HUDEP-2 (cell line): ENCODE measurements around the gene VMP1.
"Not testable (repeated sequence)": the region's sequence is repeated elsewhere in the genome, so short reads cannot be mapped to it uniquely, and the experiment has no call there.

ENCODE experiments used
- DNase-seq, 76 experiments: peaks; one replicate each; lab custom pipeline; 2025; ENCODE audit not compliant: unreplicated experiment in 76 of 76; lab: John Stamatoyannopoulos, UW

The VMP1 gene

GRCh38 chr17:59752922-59753321 lies 45.5 kb downstream of the VMP1 start:
- DNase-seq = no peak

- DNase-seq = peak in 39 of 76 experiments; percentile 3 to 83 (median 63)
These were observed 46.3 kb downstream of the VMP1 start for GRCh38 chr17:59753522-59754467.

GRCh38 chr17:59754552-59754951 lies 47.1 kb downstream of the VMP1 start:
- DNase-seq = peak in 2 of 76 experiments; percentile 13 to 30

- DNase-seq = not testable (repeated sequence)
These were observed 47.6 kb downstream of the VMP1 start for GRCh38 chr17:59755069-59755468.

GRCh38 chr17:59756236-59756818 lies 48.9 kb downstream of the VMP1 start:
- no peak for DNase-seq

- DNase-seq = no peak
These were observed 49.6 kb downstream of the VMP1 start for GRCh38 chr17:59757043-59757442.

GRCh38 chr17:59757470-59757869 lies 50.0 kb downstream of the VMP1 start:
- DNase-seq = no peak

GRCh38 chr17:59757881-59758385 lies 50.5 kb downstream of the VMP1 start:
- no peak for DNase-seq

- DNase-seq = not testable (repeated sequence)
These were observed 51.7 kb downstream of the VMP1 start for GRCh38 chr17:59758998-59759651.

- no peak for DNase-seq
These were observed 52.7 kb downstream of the VMP1 start for GRCh38 chr17:59760160-59760559.

GRCh38 chr17:59761385-59762048 lies 54.1 kb downstream of the VMP1 start:
- DNase-seq = no peak

GRCh38 chr17:59762049-59762823 lies 54.8 kb downstream of the VMP1 start:
- peak in 4 of 76 experiments; percentile 4 to 15 (median 13) for DNase-seq

- DNase-seq = no peak
These were observed 55.4 kb downstream of the VMP1 start for GRCh38 chr17:59762824-59763374.

GRCh38 chr17:59763861-59764260 lies 56.4 kb downstream of the VMP1 start:
- DNase-seq = no peak

GRCh38 chr17:59764292-59764741 lies 56.9 kb downstream of the VMP1 start:
- no peak for DNase-seq

GRCh38 chr17:59765038-59765437 lies 57.6 kb downstream of the VMP1 start:
- no peak for DNase-seq

- no peak for DNase-seq
These were observed 59.0 kb downstream of the VMP1 start for GRCh38 chr17:59766491-59766890.

GRCh38 chr17:59767176-59767575 lies 59.7 kb downstream of the VMP1 start:
- DNase-seq = no peak

GRCh38 chr17:59769887-59770286 lies 62.4 kb downstream of the VMP1 start:
- DNase-seq = no peak

GRCh38 chr17:59771093-59771492 lies 63.6 kb downstream of the VMP1 start:
- no peak for DNase-seq
